Caco-2 (cell line): ENCODE measurements around the gene MEIS1. TPM values are rescaled to one million over a fixed set of nuclear protein-coding genes. Genes with fewer than 3 reads are reported as not detected.

ENCODE experiments used
- BruUV-seq: library from RNA; stranded (reverse); fragments of 400-500 nt; replicated peaks from 2 replicates; lab custom pipeline; 2021; lab: Mats Ljungman, UMichigan
- CTCF ChIA-PET: fragments of 300-600 bp; sonication (Branson Sonifier 250); formaldehyde crosslinking; loops from one replicate; lab custom pipeline; 2022; ENCODE audit warnings: antibody characterized with exemption; lab: Charles Lee
- POLR2A ChIA-PET: fragments of 300-600 bp; sonication (Branson Sonifier 250); formaldehyde crosslinking; loops from one replicate; lab custom pipeline; 2022; ENCODE audit warnings: antibody characterized with exemption; lab: Charles Lee
- DNase-seq, 2 experiments: peaks; one replicate each; pipeline versions ENCODE4 v3.0.0 to v3.0.0-alpha.2; 2020 to 2022
- H3K27me3 ChIP-seq: replicated peaks from 2 replicates; pipeline ENCODE4 v1.6.0; 2011; ENCODE audit warnings: low read length; ENCODE audit not compliant: control insufficient read depth, insufficient read depth
- H3K36me3 ChIP-seq: 2 replicates; pipeline ENCODE4 v1.5.1; 2011; ENCODE audit warnings: low read length; ENCODE audit not compliant: control insufficient read depth, insufficient read depth
- H3K4me1 ChIP-seq: fragments of 250-450 bp; sonication (Bioruptor Pico); 2 replicates; pipeline ENCODE4 v1.5.1; 2020; ENCODE audit warnings: mild to moderate bottlenecking
- H3K4me3 ChIP-seq: 2 replicates; pipeline ENCODE4 v1.5.1; 2011; ENCODE audit warnings: low read depth, mild to moderate bottlenecking, control low read depth, low read length
- H3K9me3 ChIP-seq: fragments of 250-450 bp; sonication (Bioruptor Pico); 2 replicates; pipeline ENCODE4 v1.5.1; 2020; ENCODE audit warnings: mild to moderate bottlenecking, moderate library complexity
- H3K27ac Mint-ChIP-seq: one replicate; pipeline ENCODE4 v1.8.0; 2022; ENCODE audit warnings: mixed read lengths; ENCODE audit not compliant: unreplicated experiment
- H3K27me3 Mint-ChIP-seq: one replicate; pipeline ENCODE4 v1.8.0; 2022; ENCODE audit warnings: mixed read lengths; ENCODE audit not compliant: insufficient read depth, unreplicated experiment
- H3K36me3 Mint-ChIP-seq: one replicate; pipeline ENCODE4 v1.8.0; 2022; ENCODE audit warnings: mild to moderate bottlenecking, mixed read lengths; ENCODE audit not compliant: insufficient read depth, unreplicated experiment
- H3K4me1 Mint-ChIP-seq: one replicate; pipeline ENCODE4 v1.8.0; 2022; ENCODE audit warnings: low read depth, mixed read lengths; ENCODE audit not compliant: unreplicated experiment
- H3K4me3 Mint-ChIP-seq: one replicate; pipeline ENCODE4 v1.8.0; 2022; ENCODE audit warnings: mild to moderate bottlenecking, moderate library complexity, mixed read lengths; ENCODE audit not compliant: unreplicated experiment
- H3K9me3 Mint-ChIP-seq: one replicate; pipeline ENCODE4 v1.8.0; 2022; ENCODE audit warnings: mixed read lengths; ENCODE audit not compliant: unreplicated experiment
- CTCF ChIP-seq, 2 experiments: fragments of 200-600 bp in 1 of 2; IDR thresholded peaks; 1 replicate in 1 of 2; 2 replicates in 1 of 2; pipeline versions ENCODE4 v1.5.1 to v1.8.0; 2011 to 2022; ENCODE audit warnings: antibody characterized with exemption in 1 of 2, control low read depth in 1 of 2, inconsistent platforms in 1 of 2, low read depth in 1 of 2, low read length in 1 of 2, mild to moderate bottlenecking in 1 of 2, moderate library complexity in 1 of 2; ENCODE audit not compliant: insufficient read depth in 1 of 2, severe bottlenecking in 1 of 2, unreplicated experiment in 1 of 2
- intact Hi-C: fragments of 100-400 bp; cut with micrococcal nuclease; formaldehyde crosslinking; loops from one replicate; pipeline ENCODE4 v1.10.0; 2022; ENCODE audit not compliant: unreplicated experiment
- total RNA-seq: library from RNA; stranded (reverse); gene quantifications from 2 replicates; pipeline ENCODE4 v1.2.3, GENCODE V29; 2022

MEIS1 gene
- total RNA-seq, 1 experiment from 2014 or later, result 7.4 TPM

GRCh38 chr2:66466433-66466832 is 31.5 kb downstream of the MEIS1 start:
- H3K9me3 ChIP-seq, result no peaks in the 10 kb centered on the region
- Mint-ChIP-seq H3K9me3 (no peaks in the 10 kb centered on the region), H3K4me1 (no peaks in the 10 kb centered on the region), H3K27ac (no peak overlapping the region), H3K27me3 (no peaks in the 10 kb centered on the region), H3K36me3 (no peaks in the 10 kb centered on the region), H3K4me3 (no peak overlapping the region)
- H3K4me1 ChIP-seq, result no peaks in the 10 kb centered on the region
- H3K36me3 ChIP-seq, result no peaks in the 10 kb centered on the region
- BruUV-seq, result no TSS peak
- ChIA-PET POLR2A (no interaction called here), CTCF (no interaction called here)
- no peak overlapping the region for H3K4me3 ChIP-seq
- no peak for DNase-seq
- intact Hi-C loops, result no loop called here
- no peak for TF ChIP-seq CTCF (IDR thresholded peaks at IDR 0.05; ENCODE audit: insufficient read depth in 1 of 2, low read depth in 1 of 2, low read length in 1 of 2, severe bottlenecking in 1 of 2, unreplicated experiment in 1 of 2)
- no peaks in the 10 kb centered on the region for H3K27me3 ChIP-seq

GRCh38 chr2:66467718-66468117 is 32.8 kb downstream of the MEIS1 start:
- DNase-seq, result no peak
- no peak overlapping the region for H3K4me3 ChIP-seq
- Mint-ChIP-seq H3K4me3 (no peak overlapping the region), H3K4me1 (no peaks in the 10 kb centered on the region), H3K9me3 (no peaks in the 10 kb centered on the region), H3K27ac (no peak overlapping the region), H3K27me3 (no peaks in the 10 kb centered on the region), H3K36me3 (peaks cover 5% of the 10 kb centered on the region)
- no peaks in the 10 kb centered on the region for H3K4me1 ChIP-seq
- ChIA-PET CTCF (no interaction called here), POLR2A (no interaction called here)
- BruUV-seq, result no TSS peak
- intact Hi-C loops, result no loop called here
- no peak for TF ChIP-seq CTCF (IDR thresholded peaks at IDR 0.05; ENCODE audit: insufficient read depth in 1 of 2, low read depth in 1 of 2, low read length in 1 of 2, severe bottlenecking in 1 of 2, unreplicated experiment in 1 of 2)
- no peaks in the 10 kb centered on the region for H3K27me3 ChIP-seq
- no peaks in the 10 kb centered on the region for H3K9me3 ChIP-seq
- H3K36me3 ChIP-seq, result no peaks in the 10 kb centered on the region

- CTCF ChIA-PET, result no interaction called here
- POLR2A ChIA-PET, result no interaction called here
- Mint-ChIP-seq H3K4me1 (no peaks in the 10 kb centered on the region), H3K36me3 (peaks cover 5% of the 10 kb centered on the region), H3K27me3 (no peaks in the 10 kb centered on the region), H3K4me3 (no peak overlapping the region), H3K9me3 (no peaks in the 10 kb centered on the region), H3K27ac (no peak overlapping the region)
- DNase-seq, result no peak
- no peaks in the 10 kb centered on the region for H3K27me3 ChIP-seq
- no peaks in the 10 kb centered on the region for H3K9me3 ChIP-seq
- intact Hi-C loops, result no loop called here
- no peak overlapping the region for H3K4me3 ChIP-seq
- H3K36me3 ChIP-seq, result no peaks in the 10 kb centered on the region
- BruUV-seq, result no TSS peak
- TF ChIP-seq CTCF (IDR thresholded peaks at IDR 0.05; ENCODE audit: insufficient read depth in 1 of 2, low read depth in 1 of 2, low read length in 1 of 2, severe bottlenecking in 1 of 2, unreplicated experiment in 1 of 2), result no peak
- H3K4me1 ChIP-seq, result no peaks in the 10 kb centered on the region
Observed at GRCh38 chr2:66469214-66469902, 34.4 kb downstream of the MEIS1 start.
